ENCODE data around the gene ABI3. TPM values are rescaled to one million over a fixed set of nuclear protein-coding genes. Genes with fewer than 3 reads are reported as not detected.
"Not testable (repeated sequence)": the region's sequence is repeated elsewhere in the genome, so short reads cannot be mapped to it uniquely, and the experiment has no call there.

ABI3 gene
- total RNA-seq, 2 experiments from 2014 or later, result 18.7 to 18.9 TPM

GRCh38 chr17:49260817-49261291, 50.3 kb downstream of the ABI3 start:
- Mint-ChIP-seq H3K27me3 (ENCODE audit: low read depth) (no peaks in the 10 kb centered on the region), H3K9me3 (no peaks in the 10 kb centered on the region), H3K4me3 (peak overlapping the region; percentile 79), H3K4me1 (ENCODE audit: low read depth) (peaks cover 13% of the 10 kb centered on the region), H3K27ac (peak overlapping the region; percentile 46), H3K36me3 (ENCODE audit: low read depth) (no peaks in the 10 kb centered on the region)
- intact Hi-C loops (cut with micrococcal nuclease), result no loop called here
- CTCF ChIA-PET, result interaction anchor here (0.7 to 3.3 kb wide), 5 partner anchors 30 to 158 kb away, joined by 3 to 9 read pairs (median 3); no protein-coding TSS in a partner anchor
- peak; percentile 69 for DNase-seq

GRCh38 chr17:49261540-49261939, 51.0 kb downstream of the ABI3 start:
- H3K4me3 Mint-ChIP-seq; H3K9me3 Mint-ChIP-seq; H3K36me3 Mint-ChIP-seq (ENCODE audit: low read depth); H3K27ac Mint-ChIP-seq; intact Hi-C loops (cut with micrococcal nuclease); H3K27me3 Mint-ChIP-seq (ENCODE audit: low read depth); DNase-seq: not testable (repeated sequence)
- CTCF ChIA-PET, result interaction anchor here (0.7 to 3.3 kb wide), 4 partner anchors 30 to 107 kb away, joined by 3 to 9 read pairs (median 3); no protein-coding TSS in a partner anchor
- peaks cover 13% of the 10 kb centered on the region for H3K4me1 Mint-ChIP-seq (ENCODE audit: low read depth)

GRCh38 chr17:49266233-49266632, 55.7 kb downstream of the ABI3 start:
- Mint-ChIP-seq H3K4me3 (no peak overlapping the region), H3K27me3 (ENCODE audit: low read depth) (no peaks in the 10 kb centered on the region), H3K36me3 (ENCODE audit: low read depth) (no peaks in the 10 kb centered on the region), H3K9me3 (no peaks in the 10 kb centered on the region), H3K27ac (no peak overlapping the region), H3K4me1 (ENCODE audit: low read depth) (no peaks in the 10 kb centered on the region)
- intact Hi-C loops (cut with micrococcal nuclease), result no loop called here
- no peak for DNase-seq
- CTCF ChIA-PET, result no interaction called here

GRCh38 chr17:49267912-49268311, 57.4 kb downstream of the ABI3 start:
- Mint-ChIP-seq H3K4me1 (ENCODE audit: low read depth) (no peaks in the 10 kb centered on the region), H3K27me3 (ENCODE audit: low read depth) (no peaks in the 10 kb centered on the region), H3K36me3 (ENCODE audit: low read depth) (no peaks in the 10 kb centered on the region), H3K27ac (no peak overlapping the region), H3K4me3 (no peak overlapping the region), H3K9me3 (no peaks in the 10 kb centered on the region)
- CTCF ChIA-PET, result interaction anchor here (0.8 to 0.9 kb wide), 2 partner anchors 13 to 23 kb away, joined by 3 read pairs; no protein-coding TSS in a partner anchor
- no peak for DNase-seq
- intact Hi-C loops (cut with micrococcal nuclease), result no loop called here

- Mint-ChIP-seq H3K27me3 (ENCODE audit: low read depth) (no peaks in the 10 kb centered on the region), H3K4me1 (ENCODE audit: low read depth) (no peaks in the 10 kb centered on the region), H3K4me3 (no peak overlapping the region), H3K36me3 (ENCODE audit: low read depth) (no peaks in the 10 kb centered on the region), H3K9me3 (no peaks in the 10 kb centered on the region), H3K27ac (no peak overlapping the region)
- intact Hi-C loops (cut with micrococcal nuclease), result no loop called here
- DNase-seq, result no peak
- CTCF ChIA-PET, result no interaction called here
Measured at GRCh38 chr17:49269356-49269755, 58.8 kb downstream of the ABI3 start.

Other genes starting within 250 kb of the ABI3 start
- gene GIP, start 242.1 kb upstream of the ABI3 start, total RNA-seq, result not detected
- gene IGF2BP1, start 213.3 kb upstream of the ABI3 start, total RNA-seq, result under 1 TPM; 0.57 to 0.60 TPM
- gene B4GALNT2, start 77.9 kb upstream of the ABI3 start, total RNA-seq, result under 1 TPM in 1 of 2 experiments, not detected in 1; 0.02 TPM
- gene GNGT2, start 133 bp upstream of the ABI3 start, total RNA-seq, result 10 to 100 TPM; 40.3 to 41.3 TPM
- gene PHOSPHO1, start 20.1 kb downstream of the ABI3 start, total RNA-seq, result not detected
- gene ZNF652, start 151.5 kb downstream of the ABI3 start, total RNA-seq, result 1 to 10 TPM; 5.5 to 5.8 TPM
- gene PHB1, start 204.2 kb downstream of the ABI3 start, total RNA-seq, result 100 to 1,000 TPM; 390 to 404 TPM